Thymus (tissue), 11 donors: Measurements from ENCODE around the gene CCIN. TPM values are rescaled to one million over a fixed set of nuclear protein-coding genes. Genes with fewer than 3 reads are reported as not detected.

Source experiments
- DNase-seq, 9 donors: peaks; one replicate each; pipeline ENCODE4 v3.0.0-alpha.2; 2013; ENCODE audit warnings: low spot score in 9 of 9, low read depth in 6 of 9, missing footprints in 1 of 9
- H3K27ac ChIP-seq, 2 donors: one replicate each; pipeline ENCODE4 v1.5.1; 2013; ENCODE audit warnings: control low read depth in 1 of 2, low read depth in 1 of 2, low read length in 1 of 2, mild to moderate bottlenecking in 1 of 2, moderate library complexity in 1 of 2
- H3K27me3 ChIP-seq, 2 donors: one replicate each; pipeline ENCODE4 v1.5.1; 2013; ENCODE audit warnings: low read length in 1 of 2; ENCODE audit not compliant: control insufficient read depth in 2 of 2, insufficient read depth in 1 of 2
- H3K36me3 ChIP-seq, 2 donors: one replicate each; pipeline ENCODE4 v1.5.1; 2013; ENCODE audit warnings: low read length in 1 of 2, mild to moderate bottlenecking in 1 of 2, moderate library complexity in 1 of 2; ENCODE audit not compliant: control insufficient read depth in 2 of 2, insufficient read depth in 2 of 2
- H3K4me1 ChIP-seq, 2 donors: one replicate each; pipeline ENCODE4 v1.5.1; 2013; ENCODE audit warnings: low read length in 2 of 2; ENCODE audit not compliant: control insufficient read depth in 2 of 2, insufficient read depth in 2 of 2
- H3K4me3 ChIP-seq, 2 donors: one replicate each; pipeline ENCODE4 v1.5.1; 2013; ENCODE audit warnings: low read length in 2 of 2, control low read depth in 1 of 2, mild to moderate bottlenecking in 1 of 2
- H3K9me3 ChIP-seq, 2 donors: one replicate each; pipeline ENCODE4 v1.5.1; 2013; ENCODE audit warnings: low read length in 1 of 2, mild to moderate bottlenecking in 1 of 2; ENCODE audit not compliant: control insufficient read depth in 2 of 2, insufficient read depth in 1 of 2
- WGBS: extraction: QIAGEN DNeasy Blood & Tissue Kit; methylation state at CpG from one replicate; pipeline ENCODE4 v1.1.7; 2013; 5-methylcytosine and 5-hydroxymethylcytosine counted together
- polyA plus RNA-seq: library from polyadenylated mRNA; stranded (reverse); fragments of 200-250 nt; gene quantifications from one replicate; pipeline ENCODE4 v1.2.3, GENCODE V29; 2013
- total RNA-seq: library from RNA; stranded (reverse); fragments of 120-200 nt; gene quantifications from one replicate; pipeline ENCODE4 v1.2.4, GENCODE V29; 2013
- donor health status: healthy.

Gene CCIN
- total and polyA plus RNA-seq, 2 donors = 0.05 TPM

- Histone ChIP-seq H3K27me3 (no peaks in the 10 kb centered on the region), H3K9me3 (peaks cover 4 to 13% of the 10 kb centered on the region in 2 donors), H3K4me1 (peaks cover 42 to 66% of the 10 kb centered on the region in 2 donors), H3K4me3 (no peak overlapping the region), H3K36me3 (no peaks in the 10 kb centered on the region), H3K27ac (no peak overlapping the region)
- 79% methylated on average over 12 of the region's 12 CpGs for WGBS
- peak in 1 of 9 donors; percentile 16 for DNase-seq
These were observed 24.6 kb upstream of the CCIN start for GRCh38 chr9:36144309-36145232.

GRCh38 chr9:36145970-36146369 is 23.2 kb upstream of the CCIN start:
- peaks cover 35 to 62% of the 10 kb centered on the region in 2 donors for H3K4me1 ChIP-seq
- WGBS = 98% methylated on average over 4 of the region's 4 CpGs
- H3K27ac ChIP-seq = no peak overlapping the region

GRCh38 chr9:36146651-36147050 is 22.5 kb upstream of the CCIN start:
- Histone ChIP-seq H3K27me3 (no peaks in the 10 kb centered on the region), H3K9me3 (peaks cover 4 to 13% of the 10 kb centered on the region in 2 donors), H3K4me3 (no peak overlapping the region), H3K36me3 (no peaks in the 10 kb centered on the region), H3K27ac (no peak overlapping the region), H3K4me1 (peaks cover 38 to 62% of the 10 kb centered on the region in 2 donors)
- 98% methylated on average over 10 of the region's 10 CpGs for WGBS
- no peak for DNase-seq

More at GRCh38 chr9:36145970-36146369, 23.2 kb upstream of the CCIN start:
- peaks cover 4 to 13% of the 10 kb centered on the region in 2 donors for H3K9me3 ChIP-seq
- H3K4me3 ChIP-seq = no peak overlapping the region
- no peak for DNase-seq
- no peaks in the 10 kb centered on the region for H3K36me3 ChIP-seq
- no peaks in the 10 kb centered on the region for H3K27me3 ChIP-seq

GRCh38 chr9:36147441-36148175 is 21.6 kb upstream of the CCIN start:
- Histone ChIP-seq H3K4me1 (peaks cover 36 to 62% of the 10 kb centered on the region in 2 donors), H3K27ac (no peak overlapping the region), H3K27me3 (no peaks in the 10 kb centered on the region), H3K9me3 (peaks cover 4 to 13% of the 10 kb centered on the region in 2 donors), H3K36me3 (no peaks in the 10 kb centered on the region), H3K4me3 (no peak overlapping the region)
- 96% methylated on average over 14 of the region's 14 CpGs for WGBS
- DNase-seq = no peak

GRCh38 chr9:36148311-36149051 is 20.7 kb upstream of the CCIN start:
- peaks cover 36 to 61% of the 10 kb centered on the region in 2 donors for H3K4me1 ChIP-seq
- WGBS = 61% methylated on average over 14 of the region's 14 CpGs
- peaks cover 4 to 13% of the 10 kb centered on the region in 2 donors for H3K9me3 ChIP-seq
- peak overlapping the region in 1 of 2 donors; percentile 36 for H3K27ac ChIP-seq
- DNase-seq = peak in 1 of 9 donors; percentile 33
- H3K27me3 ChIP-seq = no peaks in the 10 kb centered on the region
- no peak overlapping the region for H3K4me3 ChIP-seq
- H3K36me3 ChIP-seq = no peaks in the 10 kb centered on the region

- DNase-seq = no peak
- Histone ChIP-seq H3K9me3 (peaks cover 4 to 13% of the 10 kb centered on the region in 2 donors), H3K27me3 (no peaks in the 10 kb centered on the region), H3K36me3 (no peaks in the 10 kb centered on the region), H3K27ac (no peak overlapping the region), H3K4me3 (no peak overlapping the region), H3K4me1 (peaks cover 36 to 55% of the 10 kb centered on the region in 2 donors)
- WGBS = 94% methylated on average over 4 of the region's 4 CpGs
These were observed 20.0 kb upstream of the CCIN start for GRCh38 chr9:36149197-36149596.

- Histone ChIP-seq H3K9me3 (peaks cover 4 to 5% of the 10 kb centered on the region in 2 donors), H3K36me3 (no peaks in the 10 kb centered on the region), H3K27ac (peak overlapping the region; percentile 91 to 93), H3K27me3 (no peaks in the 10 kb centered on the region), H3K4me1 (peaks cover 35 to 49% of the 10 kb centered on the region in 2 donors), H3K4me3 (peak overlapping the region; percentile 21 to 49)
- 87% methylated on average over 4 of the region's 4 CpGs for WGBS
- peak in 1 of 9 donors; percentile 11 for DNase-seq
These were observed 18.4 kb upstream of the CCIN start for GRCh38 chr9:36150574-36151315.
